IMR-90 (cell line): ENCODE measurements around the gene BNIP3. TPM values are rescaled to one million over a fixed set of nuclear protein-coding genes. Genes with fewer than 3 reads are reported as not detected.

Source experiments
- ATAC-seq: fragments of 200-7000 bp; cut with Tn5 transposase; 2 replicates; pipeline ENCODE4 v1.9.1; 2020; ENCODE audit warnings: low read depth, mild to moderate bottlenecking, moderate library complexity
- BruUV-seq: library from RNA; stranded (reverse); fragments of 400-500 nt; replicated peaks from 2 replicates; lab custom pipeline; 2021; lab: Mats Ljungman, UMichigan
- CTCF ChIA-PET: fragments of 300-600 bp; formaldehyde crosslinking; extraction: SDS; loops from one replicate; lab custom pipeline; 2021; ENCODE audit warnings: antibody characterized with exemption; lab: Yijun Ruan, JAX
- POLR2A ChIA-PET: fragments of 300-600 bp; sonication (Branson Sonifier 250); formaldehyde crosslinking; loops from one replicate; lab custom pipeline; 2022; ENCODE audit warnings: antibody characterized with exemption; ENCODE audit not compliant: unreplicated experiment; lab: Charles Lee
- DNase-seq: peaks from one replicate; pipeline ENCODE4 v3.0.0; 2013
- H2AFZ ChIP-seq: replicated peaks from 2 replicates; pipeline ENCODE3; 2013; ENCODE audit warnings: low read length, mild to moderate bottlenecking; ENCODE audit not compliant: poor library complexity
- H2AK5ac ChIP-seq: 2 replicates; pipeline ENCODE4 v1.6.1; 2013; ENCODE audit warnings: low read depth, low read length, inconsistent platforms
- H2AK9ac ChIP-seq: replicated peaks from 2 replicates; pipeline ENCODE3; 2013; ENCODE audit warnings: mild to moderate bottlenecking, low read depth, low read length, moderate library complexity; ENCODE audit not compliant: poor library complexity
- H2BK120ac ChIP-seq: 2 replicates; pipeline ENCODE4 v1.6.1; 2013; ENCODE audit warnings: low read depth, low read length, inconsistent platforms
- H2BK15ac ChIP-seq: 3 replicates; pipeline ENCODE4 v1.6.1; 2013; ENCODE audit warnings: low read depth, low read length, inconsistent platforms
- H2BK20ac ChIP-seq: 2 replicates; pipeline ENCODE4 v1.6.1; 2013; ENCODE audit warnings: low read depth, mild to moderate bottlenecking, inconsistent platforms, low read length, moderate library complexity
- H2BK5ac ChIP-seq: 2 replicates; pipeline ENCODE4 v1.6.1; 2013; ENCODE audit warnings: mild to moderate bottlenecking, low read depth, low read length, inconsistent platforms; ENCODE audit not compliant: poor library complexity, severe bottlenecking
- H3K14ac ChIP-seq: replicated peaks from 2 replicates; pipeline ENCODE4 v1.6.1; 2013; ENCODE audit warnings: low read depth, low read length, inconsistent platforms
- H3K18ac ChIP-seq: 2 replicates; pipeline ENCODE4 v1.6.1; 2013; ENCODE audit warnings: low read depth, low read length, control low read depth
- H3K23ac ChIP-seq: 2 replicates; pipeline ENCODE4 v1.6.1; 2013; ENCODE audit warnings: low read depth, low read length, inconsistent platforms
- H3K27ac ChIP-seq: 2 replicates; pipeline ENCODE4 v1.5.1; 2013; ENCODE audit warnings: mild to moderate bottlenecking, control low read depth, low read length; ENCODE audit not compliant: insufficient read depth
- H3K27me3 ChIP-seq: 2 replicates; pipeline ENCODE4 v1.6.1; 2013; ENCODE audit warnings: low read length; ENCODE audit not compliant: control insufficient read depth, insufficient read depth
- H3K36me3 ChIP-seq: 2 replicates; pipeline ENCODE4 v1.6.1; 2013; ENCODE audit warnings: low read length, mixed read lengths; ENCODE audit not compliant: control insufficient read depth, insufficient read depth
- H3K4ac ChIP-seq: 2 replicates; pipeline ENCODE4 v1.6.1; 2013; ENCODE audit warnings: low read depth, low read length, inconsistent platforms
- H3K4me1 ChIP-seq: 2 replicates; pipeline ENCODE4 v1.6.1; 2013; ENCODE audit warnings: low read length, mixed read lengths; ENCODE audit not compliant: control insufficient read depth, insufficient read depth
- H3K4me2 ChIP-seq: 2 replicates; pipeline ENCODE4 v1.6.1; 2013; ENCODE audit warnings: low read depth, mild to moderate bottlenecking, control low read depth, low read length, moderate library complexity
- H3K4me3 ChIP-seq: 2 replicates; pipeline ENCODE4 v1.5.1; 2013; ENCODE audit warnings: low read depth, mild to moderate bottlenecking, control low read depth, low read length, moderate library complexity; ENCODE audit not compliant: insufficient read depth
- H3K56ac ChIP-seq: 2 replicates; pipeline ENCODE4 v1.6.1; 2013; ENCODE audit warnings: low read length, inconsistent platforms; ENCODE audit not compliant: insufficient read depth; ENCODE audit errors: extremely low read depth
- H3K79me1 ChIP-seq, 2 experiments: 2 replicates each; pipeline ENCODE4 v1.6.1; 2013; ENCODE audit warnings: low read length in 2 of 2, inconsistent platforms in 1 of 2, low read depth in 1 of 2
- H3K9ac ChIP-seq: 2 replicates; pipeline ENCODE4 v1.6.1; 2013; ENCODE audit warnings: low read depth, low read length, control low read depth
- H3K9me1 ChIP-seq: 2 replicates; pipeline ENCODE4 v1.6.1; 2013; ENCODE audit warnings: low read length, inconsistent platforms; ENCODE audit not compliant: insufficient read depth
- H3K9me3 ChIP-seq: 2 replicates; pipeline ENCODE4 v1.6.1; 2013; ENCODE audit warnings: low read length; ENCODE audit not compliant: control insufficient read depth, insufficient read depth
- H4K20me1 ChIP-seq: 2 replicates; pipeline ENCODE4 v1.6.1; 2013; ENCODE audit warnings: low read length, inconsistent platforms; ENCODE audit not compliant: insufficient read depth
- H4K5ac ChIP-seq: 2 replicates; pipeline ENCODE4 v1.6.1; 2013; ENCODE audit warnings: mild to moderate bottlenecking, low read depth, low read length, control low read depth
- H4K8ac ChIP-seq, 2 experiments: 2 replicates each; pipeline ENCODE4 v1.6.1; 2013; ENCODE audit warnings: low read depth in 2 of 2, low read length in 2 of 2, control low read depth in 1 of 2, inconsistent platforms in 1 of 2
- H4K91ac ChIP-seq: 2 replicates; pipeline ENCODE4 v1.6.1; 2013; ENCODE audit warnings: low read depth, low read length, inconsistent platforms; ENCODE audit not compliant: insufficient read depth
- NFE2L2 ChIP-seq: fragments of 150-350 bp; IDR thresholded peaks from 2 replicates; pipeline ENCODE4 v1.6.1; 2016; ENCODE audit warnings: low read depth, mild to moderate bottlenecking, low read length
- WGBS, 2 experiments: methylation state at CpG; one replicate each; pipeline versions ENCODE4 v1.1.5 to v1.1.7; 2013; ENCODE audit warnings: missing lambda C conversion rate in 2 of 2; ENCODE audit not compliant: insufficient read length in 1 of 2; ENCODE audit errors: extremely low coverage in 2 of 2; 5-methylcytosine and 5-hydroxymethylcytosine counted together
- dilution Hi-C: fragments of 300-500 bp; cut with HindIII; formaldehyde crosslinking; loops from one replicate; pipeline ENCODE4 v1.14.3; 2018; ENCODE audit warnings: low sequenced_read_pairs; ENCODE audit not compliant: unreplicated experiment
- in situ Hi-C: fragments of 300-500 bp; cut with MboI; formaldehyde crosslinking; loops from 3 replicates; pipeline ENCODE4 v1.14.3; 2019; ENCODE audit warnings: low sequenced_read_pairs, inconsistent platforms, mixed read lengths
- intact Hi-C: fragments of 100-400 bp; cut with micrococcal nuclease; formaldehyde crosslinking; loops from 2 replicates; pipeline ENCODE4 v1.10.0; 2022
- polyA plus RNA-seq, 3 experiments: library from polyadenylated mRNA; depleted of rRNA; stranded (reverse); fragments of >200 nt; gene quantifications; 2 replicates each; pipeline ENCODE4 v1.2.3, GENCODE V29; 2012; ENCODE audit warnings: low replicate concordance in 1 of 3
- total RNA-seq: library from RNA; depleted of rRNA; stranded (reverse); fragments of >200 nt; gene quantifications from 2 replicates; pipeline ENCODE4 v1.2.3, GENCODE V29; 2012

The BNIP3 gene
- total and polyA plus RNA-seq, 2 of the 4 experiments (the other 2 are of a cell fraction) = 134 to 211 TPM

DNA sequence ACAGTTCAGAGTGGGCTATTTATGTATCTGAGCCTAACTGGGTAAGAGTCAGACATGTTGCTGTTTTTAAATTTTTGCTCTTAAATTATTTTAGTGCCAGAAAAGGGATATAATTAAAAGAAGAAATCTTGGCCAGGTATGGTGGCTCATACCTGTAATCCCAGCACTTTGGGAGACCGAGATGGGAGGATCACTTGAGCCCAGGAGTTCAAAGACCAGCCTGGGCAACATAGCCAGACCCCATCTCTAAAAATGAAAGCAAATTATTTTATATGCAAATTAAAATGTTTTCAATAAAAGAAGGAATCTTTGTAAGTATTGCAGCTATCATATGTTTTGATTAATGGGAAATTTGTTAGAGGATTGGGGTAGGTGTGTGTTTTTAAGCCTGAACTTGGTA lies 39.3 kb downstream of the BNIP3 start:
- Histone ChIP-seq H3K4ac (no peak overlapping the region), H3K18ac (no peak overlapping the region), H3K9me3 (no peaks in the 10 kb centered on the region), H3K14ac (no peak overlapping the region), H2AK9ac (no peak overlapping the region), H2BK20ac (no peak overlapping the region), H3K79me1 (peaks cover 37 to 58% of the 10 kb centered on the region in 2 experiments), H3K9me1 (peaks cover 20% of the 10 kb centered on the region), H3K4me2 (no peak overlapping the region), H2BK5ac (no peak overlapping the region), H3K56ac (no peak overlapping the region), H3K4me3 (no peak overlapping the region), H2AK5ac (no peak overlapping the region), H2BK120ac (no peak overlapping the region), H4K8ac (no peak overlapping the region), H4K5ac (no peak overlapping the region), H3K9ac (no peak overlapping the region), H3K27me3 (no peaks in the 10 kb centered on the region), H4K91ac (no peak overlapping the region), H2BK15ac (no peak overlapping the region), H3K4me1 (peaks cover 15% of the 10 kb centered on the region), H2AFZ (no peak overlapping the region), H3K27ac (no peak overlapping the region), H4K20me1 (peaks cover 11% of the 10 kb centered on the region), H3K36me3 (peaks cover 39% of the 10 kb centered on the region), H3K23ac (no peak overlapping the region)
- BruUV-seq = no TSS peak
- DNase-seq (no peak), ATAC-seq (no peak)
- ChIA-PET CTCF (interaction anchor here (1.4 kb wide), 1 partner anchor 18 kb away, joined by 3 read pairs; no protein-coding TSS in a partner anchor), POLR2A (no interaction called here)
- in situ Hi-C loops = no loop called here
- dilution Hi-C loops = no loop called here
- no CpG with 5 or more reads among the region's 1 CpG for WGBS, 2 experiments
- no peak for TF ChIP-seq NFE2L2
- intact Hi-C loops = no loop called here
